NB4 (cell line): ENCODE data around the gene BCOR.

Experiments used
- DNase-seq: peaks from one replicate; pipeline ENCODE4 v3.0.0; 2010; ENCODE audit warnings: low read depth
- H3K4me3 ChIP-seq: one replicate; pipeline ENCODE4 v1.5.1; 2011; ENCODE audit warnings: mild to moderate bottlenecking, low read depth, low read length, moderate library complexity
- MYC ChIP-seq: IDR thresholded peaks from 2 replicates; pipeline ENCODE4 v1.6.1; 2011; ENCODE audit warnings: low read depth, low read length
- POLR2A ChIP-seq: IDR thresholded peaks from 2 replicates; pipeline ENCODE4 v1.6.1; 2011; ENCODE audit warnings: mild to moderate bottlenecking; ENCODE audit not compliant: insufficient read length; ENCODE audit errors: extremely low read depth
- TF ChIP-seq, protein P1 (sequence below): IDR thresholded peaks from one replicate; pipeline ENCODE4 v1.5.1; 2012; ENCODE audit warnings: low read depth, low read length
- TF ChIP-seq, protein P2 (sequence below): IDR thresholded peaks from 2 replicates; pipeline ENCODE4 v1.6.1; 2011; ENCODE audit warnings: low read depth, low read length

Gene BCOR

GRCh38 chrX:40109288-40110008 lies 11.7 kb upstream of the BCOR start:
- peak; percentile 76 for DNase-seq
- H3K4me3 ChIP-seq = peak overlapping the region; percentile 55
- TF ChIP-seq POLR2A (peak; percentile 5), MYC (no peak)

DNA sequence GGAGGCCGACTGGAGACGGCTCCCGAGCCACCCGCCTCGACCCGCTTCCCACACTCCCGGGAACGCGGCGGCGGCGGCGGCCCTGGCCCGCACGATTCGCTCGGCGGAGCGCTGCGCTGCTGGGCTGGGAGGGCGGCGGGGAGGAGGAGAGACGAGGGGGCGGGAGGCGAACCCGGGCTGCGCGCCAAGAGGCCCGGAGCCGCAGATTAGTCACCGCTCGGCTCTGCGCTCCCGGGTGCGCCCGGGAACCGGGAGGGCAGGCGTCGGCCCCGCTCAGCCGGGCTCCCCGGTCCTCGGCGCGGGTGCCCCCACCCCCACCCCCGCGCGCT lies 11.2 kb upstream of the BCOR start:
- H3K4me3 ChIP-seq = peak overlapping the region; percentile 21
- peak; percentile 78 for DNase-seq
- TF ChIP-seq, protein P1, sequence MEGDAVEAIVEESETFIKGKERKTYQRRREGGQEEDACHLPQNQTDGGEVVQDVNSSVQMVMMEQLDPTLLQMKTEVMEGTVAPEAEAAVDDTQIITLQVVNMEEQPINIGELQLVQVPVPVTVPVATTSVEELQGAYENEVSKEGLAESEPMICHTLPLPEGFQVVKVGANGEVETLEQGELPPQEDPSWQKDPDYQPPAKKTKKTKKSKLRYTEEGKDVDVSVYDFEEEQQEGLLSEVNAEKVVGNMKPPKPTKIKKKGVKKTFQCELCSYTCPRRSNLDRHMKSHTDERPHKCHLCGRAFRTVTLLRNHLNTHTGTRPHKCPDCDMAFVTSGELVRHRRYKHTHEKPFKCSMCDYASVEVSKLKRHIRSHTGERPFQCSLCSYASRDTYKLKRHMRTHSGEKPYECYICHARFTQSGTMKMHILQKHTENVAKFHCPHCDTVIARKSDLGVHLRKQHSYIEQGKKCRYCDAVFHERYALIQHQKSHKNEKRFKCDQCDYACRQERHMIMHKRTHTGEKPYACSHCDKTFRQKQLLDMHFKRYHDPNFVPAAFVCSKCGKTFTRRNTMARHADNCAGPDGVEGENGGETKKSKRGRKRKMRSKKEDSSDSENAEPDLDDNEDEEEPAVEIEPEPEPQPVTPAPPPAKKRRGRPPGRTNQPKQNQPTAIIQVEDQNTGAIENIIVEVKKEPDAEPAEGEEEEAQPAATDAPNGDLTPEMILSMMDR = no peak
- TF ChIP-seq, protein P2, sequence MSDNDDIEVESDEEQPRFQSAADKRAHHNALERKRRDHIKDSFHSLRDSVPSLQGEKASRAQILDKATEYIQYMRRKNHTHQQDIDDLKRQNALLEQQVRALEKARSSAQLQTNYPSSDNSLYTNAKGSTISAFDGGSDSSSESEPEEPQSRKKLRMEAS = no peak
- TF ChIP-seq POLR2A (no peak), MYC (peak; percentile 16; the same call in 1 of the 2 replicates)

- H3K4me3 ChIP-seq = peak overlapping the region; percentile 21
- DNase-seq = no peak
- TF ChIP-seq, protein P1 = no peak
- no peak for TF ChIP-seq POLR2A
- TF ChIP-seq, protein P2 = no peak
- no peak for TF ChIP-seq MYC
Measured at GRCh38 chrX:40108162-40108958, 10.6 kb upstream of the BCOR start.

DNA sequence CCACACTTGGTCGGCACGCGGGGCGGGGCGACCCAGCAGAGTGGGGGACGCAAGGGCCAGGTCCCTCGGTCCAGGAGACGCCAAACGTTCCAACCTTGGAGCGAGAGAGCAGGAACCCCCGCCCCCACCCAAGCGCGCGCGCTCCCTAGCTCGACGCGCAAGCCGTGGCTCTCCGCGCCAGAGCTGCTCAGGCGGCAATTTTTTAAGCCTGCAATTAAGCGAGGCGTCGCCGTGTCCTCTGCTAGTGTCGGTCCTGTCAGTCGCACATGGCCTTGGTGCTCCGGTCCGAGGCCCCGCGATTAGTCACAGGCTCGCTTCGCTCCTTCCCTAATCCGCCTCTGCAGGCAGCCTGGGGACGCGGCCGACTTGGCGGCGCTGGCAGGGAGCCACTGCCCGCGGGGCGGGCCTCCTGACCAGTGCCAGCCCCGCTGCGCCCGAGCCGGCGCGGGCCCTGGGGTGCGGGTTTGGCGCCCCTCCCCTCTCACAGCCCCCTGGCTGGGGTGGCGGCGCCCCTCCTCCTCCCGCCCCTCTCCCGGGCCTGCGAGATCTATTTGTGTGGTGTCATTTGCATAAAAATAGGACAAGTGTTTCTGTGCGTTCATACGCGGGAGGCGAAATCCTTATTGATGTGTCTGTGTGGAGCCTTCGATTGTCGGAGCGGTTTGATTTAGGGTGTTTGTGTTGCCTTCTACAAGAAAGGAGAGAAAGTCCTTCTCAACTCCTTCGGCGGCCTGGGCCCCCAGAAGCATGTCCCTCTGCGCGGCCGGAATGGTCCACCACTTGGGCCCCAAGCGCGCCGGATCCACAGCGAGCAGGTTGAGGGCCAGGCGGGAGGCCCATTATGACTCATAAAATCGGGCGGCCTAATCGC lies 9.8 kb upstream of the BCOR start:
- H3K4me3 ChIP-seq = no peak overlapping the region
- no peak for TF ChIP-seq MYC
- peak; percentile 90 for DNase-seq

- peak; percentile 71 for DNase-seq
- peak overlapping the region; percentile 49 for H3K4me3 ChIP-seq
- TF ChIP-seq, protein P1 = no peak
- TF ChIP-seq MYC (no peak), POLR2A (no peak)
- TF ChIP-seq, protein P2 = no peak
Measured at GRCh38 chrX:40106676-40107290, 9.0 kb upstream of the BCOR start.

- DNase-seq = peak; percentile 83
- TF ChIP-seq POLR2A = peak; percentile 44
- TF ChIP-seq, protein P2 = no peak
- TF ChIP-seq, protein P1 = no peak
- TF ChIP-seq MYC = peak; percentile 32; the same call in 1 of the 2 replicates
- H3K4me3 ChIP-seq = peak overlapping the region; percentile 58
Measured at GRCh38 chrX:40105835-40106675, 8.3 kb upstream of the BCOR start.
